Inflammatory macrophage (primary cell): ENCODE results near the gene CBX2.

Source experiments
- DNase-seq, 2 donors: peaks; one replicate each; pipeline ENCODE4 v3.0.0-alpha.2; 2020 to 2022

The CBX2 gene

DNA sequence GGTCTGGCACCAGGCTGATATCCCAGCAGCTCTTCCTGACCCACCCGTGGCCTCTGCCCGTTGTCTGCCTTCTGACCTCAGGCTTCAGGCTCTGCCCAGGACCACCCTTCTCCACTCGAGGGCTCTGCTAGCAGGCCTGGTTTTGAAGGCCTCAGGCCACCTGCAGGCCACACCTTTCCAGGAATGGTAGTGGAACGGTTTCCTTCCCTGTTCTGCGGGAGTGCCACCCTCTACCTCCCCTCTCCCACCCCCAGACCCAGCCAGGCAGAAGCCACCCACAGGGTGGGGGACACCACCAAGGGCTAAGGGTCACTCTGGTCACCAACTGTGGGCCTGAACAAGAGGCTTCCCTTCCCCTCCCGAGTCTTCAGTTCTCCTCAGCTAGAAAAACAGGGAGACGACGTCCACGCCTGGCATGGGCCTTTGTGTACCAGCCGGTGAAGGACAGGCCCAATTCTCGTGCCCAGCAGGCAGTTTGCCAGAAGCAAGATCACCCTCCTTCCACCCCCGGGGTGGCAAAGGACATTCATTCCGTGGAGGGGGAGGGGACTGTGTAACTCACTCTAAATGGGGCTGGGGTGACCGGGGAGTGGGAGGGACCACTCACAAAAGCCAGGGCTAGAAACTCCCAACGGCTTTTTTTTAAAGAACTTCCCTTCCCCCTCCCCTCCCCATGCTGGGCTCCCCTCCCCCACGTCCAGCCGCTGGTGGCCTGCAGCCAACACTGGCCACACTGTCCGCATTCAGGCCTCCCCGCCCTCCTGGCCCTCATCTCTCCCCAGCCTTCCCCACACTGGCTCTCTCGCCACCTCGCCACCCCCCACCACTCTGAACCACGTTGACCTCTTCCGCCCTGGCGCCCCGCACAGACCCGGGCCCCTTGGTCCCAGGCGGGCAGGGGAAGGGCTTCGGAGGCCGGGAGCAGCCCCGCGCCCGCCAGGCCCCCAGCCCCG is 53.6 kb downstream of the CBX2 start:
- no peak for DNase-seq

DNA sequence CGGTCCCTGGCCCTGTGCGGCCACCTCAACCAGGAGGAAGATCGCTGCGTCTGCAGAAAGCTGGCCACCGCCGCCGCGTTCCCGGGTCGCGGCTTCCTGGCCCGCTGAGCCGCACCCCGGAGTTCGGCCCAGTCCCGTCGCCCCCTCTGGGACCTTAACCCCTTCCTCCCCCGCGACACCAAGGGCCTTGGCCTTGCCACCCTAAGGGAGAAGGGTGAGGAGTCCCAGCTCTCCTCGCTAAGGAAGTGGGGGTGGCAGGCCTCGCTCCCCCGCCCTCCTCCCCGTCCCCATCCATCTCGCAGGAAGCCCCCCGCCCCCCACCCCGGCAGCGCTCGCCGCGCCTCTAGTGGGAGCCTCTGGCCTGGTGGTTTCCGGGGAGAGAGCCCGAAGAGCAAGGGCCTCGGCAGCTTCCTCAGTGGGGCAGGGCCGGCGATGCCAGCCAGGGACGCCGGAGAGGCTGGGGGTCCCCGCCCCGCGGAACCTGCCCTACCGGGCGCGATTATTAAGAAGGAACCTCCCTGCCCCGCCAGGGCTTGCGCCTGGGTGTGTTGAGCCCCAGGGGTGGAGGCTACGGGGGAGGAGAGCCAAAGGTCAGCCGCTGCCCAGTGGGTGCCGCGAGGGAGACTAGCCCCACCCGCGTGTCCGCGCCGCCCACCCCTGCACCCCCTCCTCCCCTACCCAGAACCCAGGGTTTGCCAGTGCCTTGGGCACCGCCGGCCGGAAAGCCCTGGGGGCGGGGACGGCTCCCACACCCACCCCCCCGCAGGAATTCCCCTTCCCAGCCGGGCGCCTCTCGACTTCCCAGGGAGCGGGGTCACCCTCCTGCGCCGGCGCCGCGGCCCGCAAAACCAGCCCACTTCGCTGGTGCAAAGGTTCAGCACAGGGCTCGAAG is 54.5 kb downstream of the CBX2 start:
- DNase-seq = no peak

DNA sequence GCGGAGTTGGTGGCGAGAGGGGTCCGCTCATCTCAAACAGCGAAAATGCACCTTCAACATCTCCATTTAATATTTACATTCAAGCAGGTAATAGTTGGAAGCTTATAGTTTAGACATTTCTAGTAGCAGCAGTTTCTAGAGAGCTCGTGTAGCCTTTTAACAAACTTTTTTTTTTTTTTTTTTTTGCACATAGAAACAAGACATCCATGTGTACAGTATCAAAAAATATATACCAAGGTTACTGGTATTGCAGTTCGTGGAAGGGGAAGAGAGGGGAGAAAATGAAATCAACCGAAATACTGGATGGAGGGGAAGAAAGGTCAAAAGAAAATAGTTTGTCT is 55.1 kb downstream of the CBX2 start:
- no peak for DNase-seq

- DNase-seq = no peak
Measured at GRCh38 chr17:79833744-79834564, 56.0 kb downstream of the CBX2 start.

GRCh38 chr17:79834565-79835469 is 56.9 kb downstream of the CBX2 start:
- no peak for DNase-seq

DNA sequence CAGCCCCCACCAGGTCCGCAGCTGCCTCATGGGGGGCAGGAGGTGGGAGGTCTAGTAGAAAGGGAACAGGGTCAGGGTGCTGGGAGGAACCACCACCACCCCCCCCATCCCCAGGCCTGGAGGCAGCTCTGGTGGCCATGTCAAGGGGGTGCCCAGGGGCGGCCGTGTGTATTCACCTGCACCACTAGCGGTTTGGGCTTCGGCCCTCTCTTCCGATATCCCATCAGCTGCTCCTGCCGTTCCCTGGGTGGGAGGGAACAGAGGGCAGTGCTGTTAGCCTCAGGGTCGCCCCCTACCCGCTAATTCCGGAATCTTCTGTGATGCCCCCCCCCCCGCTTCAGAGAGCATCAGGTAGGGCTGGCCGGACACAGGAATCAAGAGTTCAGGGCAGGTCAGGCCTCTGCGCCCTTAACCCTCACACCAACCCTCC is 57.5 kb downstream of the CBX2 start:
- no peak for DNase-seq

- no peak for DNase-seq
Measured at GRCh38 chr17:79835953-79836509, 58.1 kb downstream of the CBX2 start.

- peak; percentile 57 to 70 for DNase-seq
Measured at GRCh38 chr17:79836510-79836971, 58.6 kb downstream of the CBX2 start.

- DNase-seq = peak; percentile 64 to 65
Measured at GRCh38 chr17:79836972-79837887, 59.3 kb downstream of the CBX2 start.
